Measurements from ENCODE around the gene TNNT3.
A peak's percentile ranks its signal among the peaks of the same experiment; 100 is the strongest.

Gene TNNT3

DNA sequence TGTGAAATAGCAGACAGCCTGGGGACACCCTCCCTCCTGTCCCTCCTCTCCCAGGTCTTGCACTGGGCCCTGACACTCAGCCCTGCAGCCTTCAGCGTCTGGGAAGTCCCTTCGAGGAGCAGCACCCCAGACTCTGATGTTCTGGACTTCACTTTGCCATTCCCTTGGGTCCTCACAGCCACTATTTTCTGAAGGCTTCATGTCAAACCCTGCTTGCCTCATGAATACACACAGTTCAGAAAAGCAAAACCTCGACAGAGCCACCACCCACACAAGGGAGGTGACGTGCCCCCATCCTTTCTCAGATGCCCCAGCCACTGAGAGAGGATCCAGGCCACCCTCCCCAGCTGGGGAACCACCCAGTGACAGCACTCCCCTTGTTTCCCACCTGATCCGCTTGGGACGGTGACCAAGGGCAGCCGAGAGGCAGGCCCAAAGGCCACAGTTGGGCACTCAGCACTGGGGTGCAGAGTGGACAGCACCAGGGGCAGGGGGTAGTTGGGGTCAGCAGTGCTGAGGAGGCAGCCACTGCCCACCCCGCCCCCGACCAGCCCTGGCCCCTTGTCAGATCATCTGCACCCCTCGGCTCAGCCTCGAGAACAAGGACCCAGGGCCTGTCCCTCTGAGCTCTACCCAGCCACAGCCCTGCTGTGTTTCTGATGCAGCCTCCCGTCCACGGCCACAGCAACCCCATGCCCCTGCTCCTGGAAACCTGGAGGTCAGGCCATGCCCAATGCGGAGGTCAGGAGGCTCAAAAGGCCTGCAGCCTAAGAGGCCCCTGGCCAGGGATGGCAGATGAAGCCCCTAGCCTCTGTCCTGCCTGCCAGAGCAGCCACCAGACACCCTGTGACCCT is 3.1 kb upstream of the TNNT3 start:
- TF ChIP-seq, protein P1, sequence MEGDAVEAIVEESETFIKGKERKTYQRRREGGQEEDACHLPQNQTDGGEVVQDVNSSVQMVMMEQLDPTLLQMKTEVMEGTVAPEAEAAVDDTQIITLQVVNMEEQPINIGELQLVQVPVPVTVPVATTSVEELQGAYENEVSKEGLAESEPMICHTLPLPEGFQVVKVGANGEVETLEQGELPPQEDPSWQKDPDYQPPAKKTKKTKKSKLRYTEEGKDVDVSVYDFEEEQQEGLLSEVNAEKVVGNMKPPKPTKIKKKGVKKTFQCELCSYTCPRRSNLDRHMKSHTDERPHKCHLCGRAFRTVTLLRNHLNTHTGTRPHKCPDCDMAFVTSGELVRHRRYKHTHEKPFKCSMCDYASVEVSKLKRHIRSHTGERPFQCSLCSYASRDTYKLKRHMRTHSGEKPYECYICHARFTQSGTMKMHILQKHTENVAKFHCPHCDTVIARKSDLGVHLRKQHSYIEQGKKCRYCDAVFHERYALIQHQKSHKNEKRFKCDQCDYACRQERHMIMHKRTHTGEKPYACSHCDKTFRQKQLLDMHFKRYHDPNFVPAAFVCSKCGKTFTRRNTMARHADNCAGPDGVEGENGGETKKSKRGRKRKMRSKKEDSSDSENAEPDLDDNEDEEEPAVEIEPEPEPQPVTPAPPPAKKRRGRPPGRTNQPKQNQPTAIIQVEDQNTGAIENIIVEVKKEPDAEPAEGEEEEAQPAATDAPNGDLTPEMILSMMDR (IDR thresholded peaks at IDR 0.05; ENCODE audit: insufficient read depth, low read depth, low read length, missing control alignments) = no peak
- no peak overlapping the region for H3K4me3 ChIP-seq (ENCODE audit: low read depth, low read length)
- DNase-seq (ENCODE audit: low read depth) = peak; percentile 62

DNA sequence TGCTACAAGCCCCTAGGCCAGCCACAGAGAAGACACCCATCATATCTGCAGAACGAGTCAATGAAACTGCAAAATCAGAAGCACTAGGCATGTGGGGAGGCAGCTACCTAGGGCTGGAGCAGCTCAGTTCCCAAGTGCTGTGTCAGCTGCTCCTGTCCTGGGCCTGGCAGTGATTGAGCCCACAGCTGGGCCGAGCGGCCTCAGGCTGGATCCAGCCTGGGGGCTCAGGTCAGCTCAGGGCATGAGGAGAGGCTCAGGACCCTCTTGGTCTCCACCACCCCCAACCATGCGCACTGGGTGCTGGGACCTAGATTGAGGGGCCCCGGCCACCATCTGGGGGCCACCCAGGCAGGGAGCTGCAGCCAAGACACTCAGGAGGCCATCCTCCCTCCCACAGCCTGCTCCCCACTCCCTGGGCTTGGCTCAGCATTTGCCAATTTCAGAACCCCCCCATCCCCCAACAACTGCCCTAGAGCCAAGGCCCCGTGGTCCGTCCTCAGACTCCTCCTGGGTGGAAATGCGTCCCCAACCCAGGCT is 2.4 kb upstream of the TNNT3 start:
- H3K4me3 ChIP-seq (ENCODE audit: low read depth, low read length) = no peak overlapping the region
- DNase-seq (ENCODE audit: low read depth) = peak; percentile 21
- TF ChIP-seq, protein P1 (IDR thresholded peaks at IDR 0.05; ENCODE audit: insufficient read depth, low read depth, low read length, missing control alignments) = no peak

GRCh38 chr11:1917523-1918435 is 1.7 kb upstream of the TNNT3 start:
- H3K4me3 ChIP-seq (ENCODE audit: low read depth, low read length) = no peak overlapping the region
- TF ChIP-seq, protein P1 (IDR thresholded peaks at IDR 0.05; ENCODE audit: insufficient read depth, low read depth, low read length, missing control alignments) = peak; percentile 58
- DNase-seq (ENCODE audit: low read depth) = peak; percentile 33

DNA sequence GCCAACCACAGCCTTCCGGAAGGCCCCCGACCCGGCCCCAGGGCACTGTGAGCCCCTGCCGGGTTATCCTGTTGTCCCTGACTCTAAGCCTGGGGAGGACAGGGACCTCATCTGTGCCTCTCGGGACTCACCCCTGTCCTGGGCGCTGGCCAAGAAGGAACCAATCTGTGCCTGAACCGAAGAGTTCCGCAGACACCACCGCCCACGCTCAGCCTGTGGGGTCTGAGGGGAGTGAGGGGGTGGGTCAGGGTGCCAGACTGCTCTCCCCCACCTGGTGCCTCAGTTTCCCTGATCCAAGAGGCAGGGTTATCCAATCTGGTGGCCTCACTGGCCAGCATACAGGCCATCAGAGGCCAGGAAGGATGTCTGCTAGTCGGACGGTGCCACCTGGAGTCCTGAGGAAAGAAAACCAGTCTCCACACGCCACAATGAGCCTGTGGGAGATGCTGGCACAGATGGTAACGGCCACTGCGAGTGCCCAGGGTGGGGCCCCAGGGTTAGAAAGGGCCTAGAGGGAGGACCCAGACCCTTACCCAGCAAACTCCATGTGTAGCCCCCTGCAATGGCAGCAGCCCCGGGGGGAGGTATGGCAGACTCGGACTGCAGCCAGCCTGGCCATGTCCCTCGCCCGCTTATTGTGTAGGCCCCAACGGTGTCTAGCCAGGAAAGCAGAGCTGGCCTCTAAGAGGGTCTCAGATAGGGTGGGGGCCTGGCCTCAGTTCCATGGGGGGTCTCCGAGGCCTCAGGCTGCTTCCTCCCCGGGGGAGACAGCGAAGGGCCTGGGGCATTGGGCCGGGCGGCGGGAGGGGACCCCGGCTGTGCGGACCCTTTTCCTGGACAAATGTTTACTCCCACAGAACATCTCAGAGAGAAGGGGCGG is 827 bp upstream of the TNNT3 start:
- no peak overlapping the region for H3K4me3 ChIP-seq (ENCODE audit: low read depth, low read length)
- DNase-seq (ENCODE audit: low read depth) = no peak
- TF ChIP-seq, protein P1 (IDR thresholded peaks at IDR 0.05; ENCODE audit: insufficient read depth, low read depth, low read length, missing control alignments) = no peak

DNA sequence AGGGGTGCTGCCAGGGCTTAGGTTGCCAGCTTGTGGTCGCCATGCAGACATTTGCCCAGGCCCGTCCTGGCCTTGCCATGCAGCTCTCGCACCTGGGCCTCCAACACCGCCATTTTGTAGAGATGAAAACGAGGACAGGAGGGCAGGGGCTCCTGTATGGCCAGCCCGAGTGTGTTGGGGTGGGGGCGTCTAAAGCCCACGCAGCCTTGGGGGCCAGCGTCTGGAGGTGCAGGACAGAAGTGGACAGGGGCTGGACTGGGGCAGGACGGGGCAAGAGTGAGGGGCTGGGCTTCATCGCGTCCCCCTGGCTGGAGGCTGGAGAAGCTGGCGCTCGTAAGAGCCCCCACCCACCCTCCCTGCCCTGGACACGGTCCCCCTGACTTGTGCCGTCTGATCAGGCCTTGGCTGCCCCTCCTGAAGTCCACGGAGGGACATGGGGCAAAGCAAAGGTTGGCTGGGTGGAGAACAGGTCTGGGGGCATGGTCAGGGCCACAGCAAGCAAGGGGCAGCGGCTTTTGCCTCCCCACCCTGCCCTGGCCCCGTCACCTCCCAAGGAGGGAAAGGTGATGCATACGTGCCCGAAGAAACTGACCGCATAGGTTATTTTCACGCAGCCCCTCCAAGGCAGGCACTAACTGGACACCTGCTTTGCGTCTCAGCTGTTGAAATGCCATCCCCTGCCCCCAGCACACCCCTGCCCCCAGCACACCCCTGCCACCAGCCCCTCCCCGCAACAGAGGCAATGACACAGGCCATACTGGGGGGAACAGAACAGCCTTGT is 815 bp downstream of the TNNT3 start:
- no peak overlapping the region for H3K4me3 ChIP-seq (ENCODE audit: low read depth, low read length)
- DNase-seq (ENCODE audit: low read depth) = no peak
- TF ChIP-seq, protein P1 (IDR thresholded peaks at IDR 0.05; ENCODE audit: insufficient read depth, low read depth, low read length, missing control alignments) = no peak
